ENCODE results near the gene AQR. TPM values are rescaled to one million over a fixed set of nuclear protein-coding genes. Genes with fewer than 3 reads are reported as not detected.
A peak's percentile ranks its signal among the peaks of the same experiment; 100 is the strongest.

The AQR gene
- total and polyA plus RNA-seq, 10 of the 15 experiments (the other 5 are each of a cell fraction or from before 2014, with no cell fraction given) = 18.2 to 53.5 (median 32.6) TPM

- TF ChIP-seq EGR1 (IDR thresholded peaks at IDR 0.05; ENCODE audit: borderline replicate concordance in 1 of 2, low read depth in 2 of 2, low read length in 2 of 2) (peak in 1 of 2 experiments; percentile 44; a peak in 1 of 3 replicates), BHLHE40 (IDR thresholded peaks at IDR 0.05; ENCODE audit: borderline replicate concordance in 1 of 2, low read depth in 2 of 2, low read length in 1 of 2) (peak; percentile 50 to 76; a peak in 3 of 4 replicates), EP300 (IDR thresholded peaks at IDR 0.05; ENCODE audit: borderline replicate concordance in 1 of 2, control insufficient read depth in 1 of 2, low read depth in 2 of 2, low read length in 2 of 2) (peak in 1 of 2 experiments; percentile 31; a peak in 1 of 4 replicates), TBL1XR1 (IDR thresholded peaks at IDR 0.05; ENCODE audit: low read depth, low read length) (peak; percentile 39; the same call in 1 of the 2 replicates), YY1 (IDR thresholded peaks at IDR 0.05; ENCODE audit: low read depth, low read length) (peak; percentile 90), MXI1 (IDR thresholded peaks at IDR 0.05; ENCODE audit: low read depth, low read length) (peak; percentile 53; the same call in 1 of the 2 replicates), POLR2A (IDR thresholded peaks at IDR 0.05; ENCODE audit: low read depth, low read length) (peak; percentile 97), BCL3 (IDR thresholded peaks at IDR 0.05; ENCODE audit: borderline replicate concordance, insufficient read depth, low read depth, low read length, poor library complexity, severe bottlenecking) (peak; percentile 62), IRF4 (IDR thresholded peaks at IDR 0.05; ENCODE audit: low read depth, low read length) (no peak; the same call in 1 of the 2 replicates), ATF2 (IDR thresholded peaks at IDR 0.05; ENCODE audit: low read length) (no peak), NBN (IDR thresholded peaks at IDR 0.05) (no peak; the same call in 1 of the 2 replicates), POU2F2 (IDR thresholded peaks at IDR 0.05; ENCODE audit: borderline replicate concordance, low read depth, low read length) (peak; percentile 88), CBX5 (IDR thresholded peaks at IDR 0.05; ENCODE audit: low read depth) (0 out of 2 replicates have a peak, but pooled peaks have one; percentile 86), ZBTB33 (IDR thresholded peaks at IDR 0.05) (no peak), BCLAF1 (IDR thresholded peaks at IDR 0.05) (no peak), MTA3 (IDR thresholded peaks at IDR 0.05; ENCODE audit: borderline replicate concordance, low read length) (no peak; the same call in 1 of the 2 replicates), SMARCA5 (IDR thresholded peaks at IDR 0.05) (peak; percentile 93), TCF12 (IDR thresholded peaks at IDR 0.05; ENCODE audit: low read depth, low read length) (peak; percentile 79; the same call in 1 of the 2 replicates)
These were observed 18.7 kb upstream of the AQR start, which contains the start of gene ZNF770 (continued) for GRCh38 chr15:34988027-34988902.

Measured in GM12878 (cell line).